Measurements from ENCODE around the gene MGAT3.
"Not testable (repeated sequence)": the region's sequence is repeated elsewhere in the genome, so short reads cannot be mapped to it uniquely, and the experiment has no call there.

The MGAT3 gene

DNA sequence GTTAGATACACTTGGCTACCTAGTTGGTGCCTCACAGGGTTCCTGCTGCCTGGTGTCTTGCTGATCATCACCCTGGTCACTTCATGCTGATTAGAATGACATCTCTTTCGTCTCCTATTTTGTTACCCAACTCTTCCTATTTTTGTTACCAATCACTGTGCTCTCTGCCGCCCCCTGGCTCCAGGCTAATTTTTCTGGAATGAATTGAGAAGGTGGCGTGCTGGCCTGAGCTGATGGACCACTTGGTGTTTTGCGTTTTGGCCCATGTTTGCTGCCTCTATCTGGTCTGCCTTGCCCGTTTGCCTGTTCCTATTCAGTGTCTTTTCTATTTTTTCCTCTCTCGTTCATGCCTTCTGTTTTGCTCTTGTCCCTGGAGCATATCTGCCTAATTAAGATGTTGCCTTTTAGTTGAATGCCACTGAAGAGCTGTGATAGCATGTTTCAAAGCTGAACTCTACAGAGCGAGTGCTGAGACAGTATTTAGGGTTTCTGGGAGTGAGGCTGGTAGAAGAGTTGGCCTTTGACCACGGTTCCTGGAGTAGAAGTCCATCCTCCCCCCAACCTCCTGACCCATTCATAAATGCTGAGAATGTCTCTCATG lies 57.7 kb downstream of the MGAT3 start:
- no peak for DNase-seq (ENCODE audit: low spot score)

DNA sequence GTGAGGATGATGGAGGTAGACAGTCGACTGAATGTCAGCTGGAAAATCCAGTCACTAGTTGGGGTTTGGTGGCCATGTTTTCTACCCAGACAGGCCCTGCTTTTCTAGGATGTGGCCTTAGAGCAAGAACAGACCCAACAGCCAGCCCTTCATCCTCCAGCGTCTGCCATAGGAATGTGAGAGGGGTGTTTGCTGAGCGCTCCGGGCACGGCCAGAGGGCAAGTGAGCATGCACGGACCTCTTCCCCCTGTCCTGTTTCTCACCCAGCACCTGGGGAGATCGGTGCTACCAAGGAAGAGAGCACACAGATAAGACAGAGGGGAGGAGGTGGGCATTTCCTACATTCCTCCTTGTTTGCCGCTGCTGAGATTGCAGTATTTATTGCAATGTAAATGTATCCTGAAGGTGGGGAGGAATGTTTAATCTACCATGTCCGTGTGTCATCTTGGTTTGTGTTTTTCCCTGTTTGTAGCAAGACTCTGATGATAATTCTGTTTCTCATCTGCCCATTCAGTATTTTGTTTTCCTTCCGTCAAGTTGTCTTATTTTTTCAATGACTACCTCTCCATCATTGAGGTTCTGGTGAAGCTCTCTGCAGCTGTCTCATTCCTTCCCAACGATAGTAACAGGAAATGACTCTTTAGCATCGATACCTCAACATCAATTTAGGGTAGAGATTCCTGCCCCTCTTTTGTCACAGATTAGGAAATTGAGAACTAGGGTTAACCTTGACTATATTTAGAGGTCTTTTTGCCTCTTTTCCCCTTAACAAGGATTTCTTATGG lies 58.6 kb downstream of the MGAT3 start:
- no peak for DNase-seq (ENCODE audit: low spot score)

DNA sequence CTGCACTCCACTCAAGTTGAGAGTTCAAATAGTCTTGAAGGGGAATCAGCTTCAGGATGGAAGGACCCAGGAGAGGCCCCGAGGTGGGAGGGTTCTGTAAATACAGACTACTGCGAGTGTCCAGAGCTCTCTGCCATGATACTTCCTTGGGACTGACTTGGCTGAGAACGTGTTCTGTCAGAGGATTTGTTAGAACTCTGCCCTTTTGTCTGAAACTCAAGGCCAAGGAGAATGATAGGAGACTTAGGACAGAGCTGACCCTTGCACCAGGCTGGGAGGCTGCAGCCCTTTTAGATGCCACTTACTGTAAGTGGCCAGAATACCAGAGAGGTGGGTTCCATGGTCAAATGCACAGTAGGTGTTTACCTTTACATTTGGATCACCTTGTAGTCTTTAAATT lies 60.7 kb downstream of the MGAT3 start:
- DNase-seq (ENCODE audit: low spot score): no peak

DNA sequence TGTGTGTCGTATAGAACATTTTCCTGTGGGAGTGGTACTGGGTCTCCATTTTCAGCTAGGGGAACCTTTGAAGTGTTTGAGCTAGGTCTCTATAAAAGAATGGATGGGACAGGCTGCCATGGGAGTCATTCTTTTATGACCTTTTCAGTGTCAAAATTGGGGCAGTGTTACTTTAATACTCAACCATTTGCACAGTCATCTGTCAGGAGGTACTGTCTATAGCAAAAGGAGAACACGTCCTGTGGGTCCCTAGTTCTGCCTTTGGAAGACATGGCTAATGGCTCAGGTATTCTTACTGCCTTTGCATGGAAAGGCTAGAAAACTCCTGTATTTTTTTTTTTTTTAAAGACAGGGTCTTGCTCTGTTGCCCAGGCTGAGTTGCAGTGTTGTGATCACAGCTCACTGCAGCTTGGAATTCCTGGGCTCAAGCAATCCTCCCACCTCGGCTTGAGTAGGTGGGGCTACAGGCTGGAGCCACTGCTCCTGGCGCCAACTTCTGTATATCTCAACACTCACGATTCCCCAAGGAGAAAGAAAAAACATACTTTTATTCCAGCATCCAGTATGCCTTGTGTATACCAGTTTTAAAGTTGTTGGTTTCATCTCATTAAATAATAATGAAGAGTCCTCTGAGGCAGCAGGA lies 61.5 kb downstream of the MGAT3 start:
- no peak for DNase-seq (ENCODE audit: low spot score)

DNA sequence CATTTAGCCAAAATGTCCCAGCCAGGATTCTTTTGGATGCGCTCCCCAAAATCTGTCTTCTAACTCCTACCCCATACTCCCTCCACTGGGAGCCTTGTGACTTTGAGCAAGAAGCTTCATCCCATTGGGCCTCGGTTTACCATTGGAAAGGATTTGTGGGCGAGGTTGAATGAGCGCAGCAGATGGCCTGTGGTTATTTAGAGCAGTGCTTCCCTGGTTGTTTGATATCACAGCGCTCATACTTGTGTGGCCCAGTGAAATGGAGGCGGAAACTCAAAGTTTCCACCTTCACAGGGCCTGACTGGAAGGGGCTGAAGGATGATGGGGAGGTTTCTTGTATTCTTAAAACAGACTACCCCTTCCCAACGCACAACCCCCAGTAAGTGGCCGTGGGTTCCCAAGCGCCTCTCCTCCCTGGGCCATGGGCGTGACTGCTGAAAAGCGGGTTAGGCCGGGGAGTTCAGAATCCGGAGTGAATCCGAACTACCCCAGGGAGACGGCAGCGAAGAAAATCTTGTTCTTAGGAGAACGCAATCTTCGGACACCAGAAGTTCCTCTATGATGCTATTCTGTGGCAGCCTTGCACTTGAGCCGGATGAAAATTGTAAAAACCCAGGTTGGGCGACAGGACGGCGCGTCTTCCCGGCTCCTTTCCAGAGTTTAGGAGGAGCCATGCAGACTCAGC lies 62.3 kb downstream of the MGAT3 start:
- DNase-seq (ENCODE audit: low spot score): no peak

GRCh38 chr22:39519681-39520225 lies 62.9 kb downstream of the MGAT3 start:
- peak; percentile 97 for DNase-seq (ENCODE audit: low spot score)

- DNase-seq (ENCODE audit: low spot score): peak; percentile 84
Observed at GRCh38 chr22:39520226-39521105, 63.7 kb downstream of the MGAT3 start, which contains the start of gene ATF4. Gene ATF4 (plus strand): TSS chr22:39520562. CDS start chr22:39521446, 884 bp downstream.

GRCh38 chr22:39521106-39521885 lies 64.5 kb downstream of the MGAT3 start:
- not testable (repeated sequence) for DNase-seq (ENCODE audit: low spot score)

DNA sequence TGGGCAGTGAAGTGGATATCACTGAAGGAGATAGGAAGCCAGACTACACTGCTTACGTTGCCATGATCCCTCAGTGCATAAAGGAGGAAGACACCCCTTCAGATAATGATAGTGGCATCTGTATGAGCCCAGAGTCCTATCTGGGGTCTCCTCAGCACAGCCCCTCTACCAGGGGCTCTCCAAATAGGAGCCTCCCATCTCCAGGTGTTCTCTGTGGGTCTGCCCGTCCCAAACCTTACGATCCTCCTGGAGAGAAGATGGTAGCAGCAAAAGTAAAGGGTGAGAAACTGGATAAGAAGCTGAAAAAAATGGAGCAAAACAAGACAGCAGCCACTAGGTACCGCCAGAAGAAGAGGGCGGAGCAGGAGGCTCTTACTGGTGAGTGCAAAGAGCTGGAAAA lies 65.3 kb downstream of the MGAT3 start:
- not testable (repeated sequence) for DNase-seq (ENCODE audit: low spot score)

DNA sequence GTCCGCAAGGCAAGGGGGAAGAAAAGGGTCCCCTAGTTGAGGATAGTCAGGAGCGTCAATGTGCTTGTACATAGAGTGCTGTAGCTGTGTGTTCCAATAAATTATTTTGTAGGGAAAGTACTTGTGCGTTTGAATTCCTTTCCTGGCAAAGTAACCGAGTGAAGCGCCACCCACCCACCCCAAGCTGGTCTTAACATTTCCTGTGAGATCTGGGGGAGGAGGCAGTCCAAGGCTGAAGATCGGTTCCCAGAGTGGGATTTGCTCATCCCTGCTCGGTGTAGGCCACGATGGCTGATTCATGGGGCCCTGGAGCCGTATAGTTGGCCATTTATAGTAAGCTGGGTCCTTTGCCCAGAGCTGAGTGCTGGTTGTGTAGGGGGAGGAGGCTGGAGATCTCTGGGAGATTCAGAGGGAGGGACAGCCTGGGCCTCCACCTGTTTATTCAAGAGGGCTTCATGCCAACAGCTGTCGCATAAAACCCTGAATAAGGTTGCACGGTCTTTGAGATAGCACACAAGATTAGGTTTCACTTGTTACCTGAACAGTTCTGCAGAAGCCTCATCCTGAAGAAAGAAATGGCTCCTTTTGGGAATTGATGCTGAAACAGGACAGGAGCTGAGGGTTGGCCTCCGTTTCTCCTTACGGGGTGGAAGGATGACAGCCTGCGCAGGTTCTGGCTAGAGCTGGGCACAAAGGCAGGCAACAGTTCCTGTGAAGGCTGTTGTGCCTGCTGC lies 65.9 kb downstream of the MGAT3 start:
- no peak for DNase-seq (ENCODE audit: low spot score)

GRCh38 chr22:39524089-39524752 lies 67.4 kb downstream of the MGAT3 start:
- no peak for DNase-seq (ENCODE audit: low spot score)

- no peak for DNase-seq (ENCODE audit: low spot score)
Observed at GRCh38 chr22:39524753-39525657, 68.2 kb downstream of the MGAT3 start.

GRCh38 chr22:39525658-39525975 lies 68.8 kb downstream of the MGAT3 start:
- DNase-seq (ENCODE audit: low spot score): no peak

- no peak for DNase-seq (ENCODE audit: low spot score)
Observed at GRCh38 chr22:39526736-39527171, 69.9 kb downstream of the MGAT3 start.

- no peak for DNase-seq (ENCODE audit: low spot score)
Observed at GRCh38 chr22:39527481-39527961, 70.7 kb downstream of the MGAT3 start.

DNA sequence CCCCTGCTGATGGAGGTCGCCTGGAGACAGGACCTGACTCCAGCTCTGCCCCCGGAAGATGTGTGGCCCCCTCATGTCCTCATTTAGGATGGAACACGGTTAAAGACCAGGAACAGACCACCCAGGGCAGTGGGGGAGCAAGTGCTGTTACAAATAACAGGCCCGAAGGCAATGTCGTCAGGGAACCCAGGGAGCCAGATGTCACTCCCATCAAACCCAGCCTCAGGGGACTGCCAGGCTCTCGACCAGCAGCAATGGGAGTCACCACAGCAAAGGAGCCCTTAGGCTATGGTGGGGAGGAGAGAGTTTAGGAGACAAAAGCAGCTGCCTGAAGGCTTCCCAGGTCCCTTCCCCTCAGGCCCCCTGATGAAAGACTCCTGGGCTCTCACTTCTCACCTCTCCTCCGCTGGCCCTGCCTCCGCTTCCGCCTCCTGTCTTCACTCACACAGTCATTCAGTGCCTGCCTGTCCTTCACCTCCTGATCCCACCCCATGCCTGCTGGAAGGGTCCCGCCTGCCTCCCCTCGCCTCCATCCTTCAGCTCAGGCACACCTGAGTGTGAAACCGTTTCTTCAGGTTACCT lies 71.4 kb downstream of the MGAT3 start:
- no peak for DNase-seq (ENCODE audit: low spot score)

- DNase-seq (ENCODE audit: low spot score): peak; percentile 87
Observed at GRCh38 chr22:39528681-39529486, 72.1 kb downstream of the MGAT3 start.

Data from germinal center (tissue), 1 donor.